Islet precursor cell (in vitro differentiated cells): ENCODE measurements around the gene IL17RD.

Experiments used
- DNase-seq: peaks from one replicate; pipeline ENCODE4 v3.0.0-alpha.2; 2018

IL17RD gene

DNA sequence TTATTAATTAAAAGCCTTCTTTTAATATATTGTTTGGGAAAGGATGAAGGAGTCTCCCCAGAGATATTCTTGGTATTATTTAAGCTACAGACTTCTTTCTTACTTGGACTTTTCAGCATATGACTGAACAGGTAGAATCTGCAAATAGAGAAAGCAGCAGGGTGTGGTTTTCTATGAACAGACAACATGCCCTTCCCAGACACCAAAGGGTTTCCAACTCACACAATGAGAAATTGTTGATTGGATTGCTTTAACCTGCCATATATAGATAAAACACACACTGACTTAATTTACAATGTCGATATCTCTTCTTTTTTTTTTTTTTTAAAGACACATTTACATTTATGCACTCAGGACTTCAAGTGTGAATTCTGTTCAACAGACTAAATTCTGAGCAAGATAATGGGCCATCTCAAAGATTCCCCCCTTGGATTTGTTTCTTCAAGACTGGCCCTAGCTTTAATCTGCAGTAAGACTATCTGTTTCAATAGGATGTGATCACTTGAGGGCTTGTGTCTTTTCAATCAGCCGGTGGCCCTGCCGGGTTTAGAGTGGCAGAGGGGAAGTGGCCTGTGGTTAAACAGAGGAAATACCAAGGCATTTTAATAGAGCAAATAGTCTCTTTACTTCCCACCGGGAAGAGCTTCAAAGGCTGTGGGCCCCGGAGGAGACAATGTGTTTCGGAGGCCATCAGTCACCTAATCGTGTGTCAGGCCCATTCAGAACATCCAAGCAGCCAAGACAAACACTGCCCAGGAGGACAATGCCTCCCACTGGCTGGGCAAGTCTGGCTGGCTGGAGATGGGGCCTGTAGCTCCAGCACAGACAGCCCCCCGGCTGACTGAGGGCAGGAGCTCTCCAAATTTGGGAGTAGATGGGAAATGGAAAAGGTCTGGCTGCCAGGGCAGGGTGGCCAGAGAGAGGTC lies 6.1 kb downstream of the IL17RD start:
- DNase-seq, result peak; percentile 94

DNA sequence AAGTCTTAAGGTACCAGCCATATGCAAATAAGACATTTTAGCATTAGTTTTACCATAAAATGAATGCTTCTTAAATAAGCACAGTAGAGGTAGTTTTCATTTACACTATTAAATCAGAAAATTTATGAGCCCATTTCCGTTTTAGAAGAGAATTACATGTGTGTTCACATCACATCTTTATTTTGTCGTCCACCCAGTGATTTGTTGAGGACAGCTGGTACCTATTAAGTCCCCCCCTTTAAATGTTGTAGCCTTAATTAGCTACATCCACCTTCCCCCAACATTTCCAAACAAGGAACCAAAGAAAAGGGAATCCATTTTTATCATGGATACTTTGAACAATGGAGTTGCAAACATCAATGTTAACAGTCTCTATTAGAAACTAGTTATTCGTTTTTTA lies 6.8 kb downstream of the IL17RD start:
- DNase-seq, result no peak

DNA sequence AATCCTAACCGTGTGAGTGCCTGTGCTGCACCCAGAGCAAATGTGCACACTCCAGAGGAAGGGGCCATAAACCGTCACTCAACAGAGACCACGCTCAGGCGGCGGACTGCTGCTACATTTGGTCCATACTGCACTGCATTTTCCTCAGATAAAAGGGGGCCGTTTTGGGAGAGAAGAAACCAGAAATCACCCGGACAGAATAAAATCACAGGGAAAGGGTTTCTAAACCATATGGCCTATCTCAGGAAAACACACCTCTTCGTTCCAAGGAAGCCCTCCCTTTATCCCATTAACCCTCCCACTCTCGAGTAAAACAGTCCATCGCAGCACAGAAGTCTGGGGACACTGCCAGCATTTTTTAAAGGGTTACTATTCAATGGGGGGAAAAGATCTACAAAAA lies 7.6 kb downstream of the IL17RD start:
- DNase-seq, result no peak

DNA sequence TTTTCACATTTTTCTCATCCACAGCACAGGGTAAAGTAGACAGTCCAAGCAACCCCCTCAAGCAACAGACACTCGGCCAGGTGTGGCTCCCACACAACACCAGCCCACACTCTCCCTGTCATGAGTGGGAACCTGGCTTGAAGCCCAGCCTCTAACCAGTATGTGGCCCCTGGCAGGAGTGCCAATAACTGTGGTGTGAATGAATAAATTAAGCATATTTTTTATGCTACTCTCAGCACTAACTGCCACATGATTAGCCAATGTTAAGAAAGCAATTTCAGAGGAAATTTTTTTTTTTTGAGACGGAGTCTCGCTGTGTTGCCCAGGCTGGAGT lies 9.9 kb downstream of the IL17RD start:
- DNase-seq, result no peak

DNA sequence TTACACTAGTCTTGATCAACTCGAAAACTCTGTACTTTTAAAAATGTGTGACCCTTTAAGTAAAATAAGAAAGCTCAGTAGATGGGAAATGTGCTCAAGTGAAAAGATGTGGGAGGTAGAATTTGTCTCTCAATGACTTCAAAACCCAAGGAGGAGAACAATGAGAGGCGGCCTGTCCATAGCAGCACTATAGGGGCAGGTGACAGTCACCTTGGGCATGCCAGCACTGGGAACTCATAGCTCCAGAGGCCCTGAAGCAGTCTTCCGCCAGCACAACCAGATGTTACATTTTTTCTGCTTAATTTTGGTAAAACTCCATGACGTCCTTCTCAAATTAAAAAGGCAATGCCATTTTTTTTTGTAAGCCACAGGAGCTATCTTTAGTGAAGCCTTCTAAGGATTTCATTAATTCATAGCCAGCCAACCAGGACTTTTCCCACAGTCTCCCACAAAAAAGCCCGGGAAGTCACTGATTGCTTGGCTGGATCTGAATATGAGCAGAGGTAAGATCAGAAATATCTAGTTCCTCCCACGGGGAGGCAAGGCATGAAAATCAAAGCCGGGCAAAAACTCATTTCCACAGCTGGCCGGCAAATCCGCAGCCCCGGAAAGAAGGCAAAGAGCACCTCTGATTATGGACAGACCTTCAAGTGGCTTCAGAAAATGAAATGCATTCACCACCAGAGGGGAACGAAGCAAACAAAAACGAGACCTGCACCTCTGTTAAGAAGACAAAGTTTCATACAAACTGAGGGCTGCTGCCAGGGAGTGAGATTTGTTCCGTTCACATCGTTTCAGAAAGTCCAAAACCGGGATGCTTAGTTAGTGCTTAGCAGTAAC lies 10.5 kb downstream of the IL17RD start:
- no peak for DNase-seq

DNA sequence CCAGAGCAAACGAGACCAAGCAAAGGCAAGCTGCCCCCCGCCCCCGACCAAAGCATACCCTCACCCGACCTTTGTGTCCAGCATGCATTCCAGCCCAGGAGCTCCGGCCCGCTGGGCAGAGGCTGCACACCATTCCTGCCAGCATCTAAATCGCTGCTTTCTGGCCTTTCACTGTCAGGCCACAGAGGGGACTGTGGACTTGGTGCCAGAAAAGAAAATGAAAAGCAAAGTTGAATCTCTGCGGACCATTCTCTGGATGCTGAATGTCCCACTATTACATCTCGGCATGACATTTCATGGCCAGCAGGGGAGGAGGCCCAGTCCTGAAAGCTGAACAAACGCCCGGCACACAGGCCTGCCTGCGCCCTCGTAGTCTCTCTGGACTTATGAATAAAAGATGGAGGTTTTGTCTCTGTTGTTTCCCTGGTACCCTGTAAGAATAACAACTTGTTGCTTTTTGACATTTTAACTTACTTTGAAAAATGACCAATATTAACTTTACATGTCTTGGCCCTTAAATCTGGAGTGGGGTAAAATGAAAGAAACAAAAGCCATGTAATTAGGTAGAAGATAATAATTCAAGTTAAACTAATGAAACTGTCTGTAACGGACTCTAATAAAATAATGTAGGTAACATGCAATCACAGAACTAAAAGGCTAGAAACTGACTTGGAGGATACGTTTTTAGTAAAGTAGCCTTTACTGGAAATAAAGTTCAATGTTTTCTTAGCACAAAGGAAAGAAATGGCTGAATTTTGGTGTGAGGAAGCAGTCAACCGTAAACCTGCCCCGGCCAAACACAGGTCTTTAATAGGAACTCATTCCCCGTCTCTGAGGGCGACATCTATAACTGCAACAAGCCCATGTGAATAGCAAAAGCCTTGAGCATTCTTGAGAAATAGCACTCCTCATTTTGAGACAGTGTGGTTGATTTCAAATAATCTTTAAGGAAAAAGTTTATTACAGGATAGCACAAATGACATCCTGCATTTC lies 12.7 kb downstream of the IL17RD start:
- DNase-seq, result no peak

DNA sequence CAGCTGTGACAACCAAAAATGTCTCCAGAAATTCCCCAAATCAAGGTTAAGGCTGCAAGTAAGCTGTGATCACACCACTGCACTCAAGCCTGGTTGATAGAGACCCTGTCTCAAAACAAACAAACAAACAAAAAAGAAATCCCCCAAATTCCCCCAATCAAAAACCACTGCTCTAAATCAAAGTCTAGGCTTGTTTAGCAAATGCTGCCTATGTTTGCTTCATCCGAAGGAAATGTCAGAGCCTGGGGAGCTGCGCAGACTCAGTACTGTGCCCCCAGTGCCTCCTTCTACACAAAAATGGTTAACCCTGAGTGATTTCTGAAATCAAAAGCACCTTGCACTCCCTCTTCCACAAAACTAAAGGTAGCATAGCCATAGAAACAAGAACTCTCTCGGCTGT lies 13.4 kb downstream of the IL17RD start:
- DNase-seq, result no peak

DNA sequence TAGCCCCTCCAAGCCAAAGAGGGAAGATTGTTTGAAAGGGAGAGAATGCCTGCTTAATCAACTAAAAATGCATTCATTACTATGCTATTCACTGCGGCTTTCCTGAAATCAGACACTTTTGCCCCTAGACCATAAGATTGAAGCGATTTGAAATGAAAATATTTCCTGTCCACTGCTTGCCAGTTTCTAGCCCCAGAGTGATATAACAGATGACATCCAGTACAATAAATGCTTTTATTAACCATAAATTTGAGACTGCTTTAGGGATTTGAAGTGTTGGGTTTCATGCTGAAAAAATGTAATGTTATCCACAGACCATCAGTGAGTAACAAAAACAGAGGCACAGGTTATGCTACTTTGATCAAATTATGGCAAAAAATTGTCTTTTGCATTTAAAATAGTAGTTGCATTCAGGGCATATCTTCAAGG lies 14.1 kb downstream of the IL17RD start:
- no peak for DNase-seq

DNA sequence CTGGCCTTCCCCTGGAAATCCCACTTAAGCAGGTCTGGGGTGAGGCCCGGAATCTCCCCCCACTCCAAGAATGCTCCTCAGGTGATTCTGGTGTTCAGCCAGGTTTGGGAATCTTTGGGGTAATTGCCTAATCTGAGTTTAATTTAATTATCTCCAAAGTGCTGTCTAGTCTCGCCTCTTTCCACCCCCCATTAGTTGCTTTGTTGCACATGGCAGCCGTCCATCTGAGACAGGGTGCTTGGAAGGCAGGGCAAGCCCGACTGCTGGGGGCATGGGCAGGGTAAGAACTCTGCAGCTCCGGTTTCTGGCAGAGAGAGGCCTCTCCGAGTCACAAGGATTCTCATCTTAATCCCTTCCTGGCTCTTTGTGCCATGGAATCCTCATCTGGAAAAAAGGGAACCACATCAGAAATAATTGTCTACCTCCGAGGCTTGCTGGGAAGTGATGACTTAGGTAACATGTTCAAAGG lies 15.0 kb downstream of the IL17RD start:
- DNase-seq, result no peak

DNA sequence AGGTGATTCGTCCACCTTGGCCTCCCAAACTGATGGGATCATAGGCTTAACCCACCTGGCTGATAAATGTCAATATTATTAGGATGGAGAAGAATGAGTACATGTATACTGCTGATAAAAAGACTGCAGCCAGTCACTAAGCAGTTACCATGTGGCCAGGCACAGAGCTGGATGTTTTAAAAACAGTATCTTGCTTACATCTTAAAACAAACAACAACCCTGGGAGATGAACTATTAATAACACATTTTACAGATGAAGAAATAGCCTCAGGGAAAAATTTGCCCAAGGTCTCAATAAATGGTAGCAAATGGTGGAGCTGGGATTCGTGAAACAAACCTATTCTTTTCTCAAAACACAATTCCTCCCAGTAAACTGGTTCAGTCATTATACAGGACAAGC lies 18.1 kb downstream of the IL17RD start:
- DNase-seq, result no peak

DNA sequence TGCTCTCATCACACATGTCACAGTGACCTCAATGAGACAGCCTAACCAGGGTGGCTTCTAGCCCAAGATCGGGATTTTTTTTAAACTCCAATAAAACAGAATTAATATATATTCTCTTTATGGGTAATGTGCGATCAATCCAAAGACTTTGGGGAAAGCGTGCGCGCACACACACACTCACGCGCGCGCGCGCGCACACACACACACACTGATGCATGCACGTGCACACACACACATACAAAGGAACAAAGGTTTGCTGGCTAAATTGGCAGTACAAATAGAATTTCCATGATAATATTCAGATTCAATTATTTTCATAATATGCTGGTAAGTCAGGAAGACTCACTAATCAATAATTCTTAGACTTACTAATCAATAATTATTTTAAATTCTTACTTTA lies 19.3 kb downstream of the IL17RD start:
- peak; percentile 9 for DNase-seq

DNA sequence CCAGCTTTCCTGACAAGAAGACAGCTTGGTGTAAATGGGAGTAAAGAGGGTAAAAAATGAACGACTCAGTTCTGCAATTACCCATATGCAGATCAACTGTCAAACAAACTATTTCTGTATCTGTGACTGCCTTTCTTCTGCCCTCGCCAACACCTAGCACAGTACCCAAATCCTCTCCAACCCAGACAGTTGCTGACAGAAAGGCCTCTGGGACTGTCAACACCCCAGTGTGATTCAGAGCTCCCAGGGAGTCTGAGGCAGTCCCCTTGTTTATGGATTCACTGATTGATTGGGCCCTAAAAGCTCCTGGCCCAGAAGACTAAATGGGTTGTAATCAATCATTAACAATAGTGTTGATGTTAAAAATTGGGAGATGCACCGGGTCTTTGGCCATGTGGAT lies 20.2 kb downstream of the IL17RD start:
- peak; percentile 52 for DNase-seq

DNA sequence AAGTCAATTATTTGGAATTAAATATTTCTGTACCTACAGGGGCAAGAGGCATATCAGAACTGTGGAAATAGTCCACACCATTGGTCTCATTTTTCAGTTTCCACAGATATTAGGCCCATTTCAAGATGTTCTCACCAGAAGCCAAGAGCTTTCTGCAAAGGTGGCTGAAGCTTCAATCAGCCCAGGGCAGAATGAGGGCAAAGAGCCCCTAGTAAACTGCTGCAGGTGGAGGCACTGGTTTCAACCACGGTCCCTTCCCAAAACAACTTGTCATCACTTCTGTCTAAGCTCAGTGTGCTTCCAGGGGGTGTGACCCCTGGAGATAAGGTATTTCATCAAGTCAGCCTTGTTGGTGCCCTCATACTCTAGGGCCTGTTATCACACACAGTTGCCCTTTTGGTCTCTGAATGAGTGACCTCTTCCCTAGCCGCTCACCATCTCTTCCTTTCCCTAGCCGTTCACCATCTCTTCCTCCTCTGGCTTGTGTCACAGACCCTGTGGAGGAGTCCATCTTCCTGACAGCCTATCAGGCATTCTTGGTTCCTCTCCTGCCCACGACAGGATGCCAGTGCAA lies 21.2 kb downstream of the IL17RD start:
- peak; percentile 48 for DNase-seq

DNA sequence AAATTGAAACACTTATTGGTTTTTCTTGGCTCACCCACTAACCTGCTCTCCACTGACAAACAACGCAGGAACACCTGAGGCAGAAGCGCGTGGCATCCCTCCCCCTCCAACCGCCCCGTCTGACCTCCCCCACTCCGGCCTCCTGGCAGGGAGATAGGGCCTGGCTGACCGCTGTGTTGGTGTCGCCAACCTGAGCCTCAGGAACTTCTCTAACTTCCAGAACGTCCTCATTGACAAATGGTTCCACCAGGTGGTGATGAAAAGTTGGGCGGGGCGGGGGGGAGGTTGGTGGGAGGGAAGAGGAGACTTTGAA lies 22.8 kb downstream of the IL17RD start:
- DNase-seq, result no peak

DNA sequence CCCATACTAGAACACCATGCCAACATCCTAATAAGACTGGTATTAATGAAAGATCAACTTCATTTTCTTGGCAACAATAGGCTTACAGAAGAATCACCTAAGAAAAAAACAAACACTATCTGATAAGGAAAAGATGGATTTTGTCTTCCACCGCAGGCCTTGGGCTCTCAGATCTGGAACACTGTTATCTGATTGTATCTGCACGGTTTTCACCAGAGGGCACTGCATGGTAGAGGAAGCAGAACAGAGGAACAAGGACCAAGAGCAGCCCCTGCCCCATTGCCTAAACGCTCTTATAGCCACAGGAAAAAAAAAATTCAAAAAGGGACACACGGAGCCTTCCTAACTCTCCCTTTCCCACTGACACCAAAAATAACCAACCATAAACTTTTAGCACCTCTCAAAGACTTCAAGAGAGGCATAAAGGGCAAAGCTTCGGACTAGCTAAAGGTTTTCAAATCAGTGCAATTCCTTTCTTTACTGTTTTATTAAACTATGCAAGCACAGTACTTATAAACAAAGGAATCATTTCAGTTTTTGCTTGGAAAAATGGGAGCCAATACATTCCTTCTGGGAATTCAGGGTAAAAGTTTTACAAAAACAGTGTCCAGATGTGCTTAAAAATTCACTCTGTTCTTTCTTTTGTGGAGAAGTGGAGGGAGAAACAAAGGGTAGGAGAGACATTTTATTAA lies 23.3 kb downstream of the IL17RD start:
- DNase-seq, result no peak

DNA sequence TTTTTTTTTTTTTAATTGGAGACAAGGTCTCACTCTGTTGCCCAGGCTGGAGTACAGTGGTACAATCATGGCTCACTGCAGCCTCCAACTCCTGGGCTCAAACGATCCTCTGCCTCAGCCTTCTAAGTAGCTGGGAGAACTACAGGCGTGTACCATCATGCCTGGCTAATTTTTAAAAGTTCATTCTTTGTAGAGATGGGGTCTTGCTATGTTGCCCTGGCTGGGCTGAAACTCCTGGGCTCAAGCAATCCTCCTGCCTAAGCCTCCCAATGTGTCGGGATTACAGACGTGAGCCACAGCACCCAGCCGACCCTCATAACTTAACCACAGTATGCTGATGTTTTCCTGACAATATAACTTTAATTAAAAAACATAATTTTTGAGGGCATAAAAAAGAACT lies 24.3 kb downstream of the IL17RD start:
- DNase-seq, result no peak

DNA sequence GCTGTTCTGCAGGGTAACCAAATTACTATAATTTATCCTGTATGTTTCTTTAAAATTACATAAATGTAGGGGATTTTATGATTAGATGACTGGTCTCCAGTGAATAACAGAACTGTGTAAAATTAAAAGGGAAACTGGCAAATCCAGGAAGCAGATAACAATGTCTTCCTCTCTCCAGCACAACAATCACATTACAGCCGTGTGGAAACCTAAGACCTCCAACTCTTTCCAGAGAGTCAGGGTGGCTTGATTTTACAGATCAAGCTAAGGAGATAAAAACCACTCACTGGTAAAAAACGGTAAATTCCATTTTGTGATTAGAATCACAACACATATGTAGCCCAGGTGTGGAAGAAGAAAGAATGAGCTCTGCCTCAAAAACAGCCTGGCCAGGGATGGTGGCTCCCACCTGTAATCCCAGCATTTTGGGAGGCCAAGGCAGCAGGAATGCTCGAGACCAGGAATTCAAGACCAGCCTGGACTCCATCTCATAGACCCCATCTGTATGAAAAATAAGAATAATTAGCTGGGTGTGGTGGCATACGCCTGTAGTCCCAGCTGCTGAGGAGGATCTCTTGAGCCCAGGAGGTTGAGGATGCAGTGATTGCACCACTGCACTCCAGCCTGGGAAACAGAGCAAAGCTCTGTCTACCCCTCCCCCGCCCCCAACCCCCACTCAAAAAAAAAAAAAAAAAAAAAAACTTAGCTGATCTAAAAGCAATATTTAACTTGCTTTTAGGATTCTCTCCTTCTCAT lies 29.0 kb downstream of the IL17RD start:
- no peak for DNase-seq

DNA sequence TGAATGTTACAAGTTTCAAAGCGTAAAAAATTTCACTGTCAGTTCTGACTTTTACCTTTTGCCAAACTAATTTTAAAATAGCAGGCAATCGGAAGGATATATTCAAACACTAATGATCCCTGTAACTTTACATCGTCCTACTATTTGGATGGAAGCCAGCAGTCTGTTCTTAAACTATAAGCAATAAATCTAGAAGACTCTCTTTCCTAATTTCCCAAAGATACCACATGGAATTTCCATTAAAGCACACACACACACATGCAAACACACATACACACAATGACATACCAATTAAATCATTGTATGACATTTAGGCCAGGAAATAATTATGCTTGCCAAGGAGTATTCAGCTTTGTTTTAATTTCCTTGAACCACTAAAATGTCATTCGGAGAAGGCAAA lies 32.0 kb downstream of the IL17RD start:
- DNase-seq, result no peak

DNA sequence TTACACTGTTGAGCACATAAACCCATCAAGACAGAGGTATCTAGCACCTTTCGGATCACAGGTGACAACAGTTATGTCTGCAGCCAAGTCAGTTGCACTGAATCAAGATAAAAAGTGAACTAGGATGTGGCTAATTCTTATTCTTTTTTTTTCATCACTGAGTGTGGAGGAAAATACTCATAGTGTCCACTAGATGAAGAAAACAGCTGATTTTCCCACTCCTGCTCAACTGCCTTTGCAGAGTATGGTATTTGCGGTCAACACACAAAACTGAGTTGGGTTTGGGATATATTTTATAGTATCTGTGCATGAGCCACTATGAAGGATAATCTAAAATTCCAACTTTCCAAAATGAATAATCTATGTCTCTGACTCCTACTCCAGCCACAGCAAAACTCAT lies 32.5 kb downstream of the IL17RD start:
- no peak for DNase-seq

DNA sequence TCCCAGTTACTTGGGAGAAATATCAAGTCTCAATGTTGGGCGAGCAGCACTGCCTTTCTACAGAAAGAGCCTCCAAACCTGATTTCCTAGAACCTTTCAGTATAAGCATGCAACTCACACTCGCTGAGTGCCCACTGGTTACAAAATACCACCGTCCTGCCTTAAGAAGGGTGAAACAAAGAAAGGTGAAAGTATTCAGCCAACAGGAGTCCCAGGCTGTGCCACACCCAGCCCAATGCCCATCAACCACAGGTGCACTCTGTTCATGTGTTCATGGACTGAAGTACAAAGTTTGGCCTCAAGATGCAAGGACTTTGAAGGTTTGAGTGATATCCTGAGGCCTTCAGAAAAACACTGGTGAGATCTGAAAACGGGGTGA lies 34.0 kb downstream of the IL17RD start:
- DNase-seq, result peak; percentile 45

DNA sequence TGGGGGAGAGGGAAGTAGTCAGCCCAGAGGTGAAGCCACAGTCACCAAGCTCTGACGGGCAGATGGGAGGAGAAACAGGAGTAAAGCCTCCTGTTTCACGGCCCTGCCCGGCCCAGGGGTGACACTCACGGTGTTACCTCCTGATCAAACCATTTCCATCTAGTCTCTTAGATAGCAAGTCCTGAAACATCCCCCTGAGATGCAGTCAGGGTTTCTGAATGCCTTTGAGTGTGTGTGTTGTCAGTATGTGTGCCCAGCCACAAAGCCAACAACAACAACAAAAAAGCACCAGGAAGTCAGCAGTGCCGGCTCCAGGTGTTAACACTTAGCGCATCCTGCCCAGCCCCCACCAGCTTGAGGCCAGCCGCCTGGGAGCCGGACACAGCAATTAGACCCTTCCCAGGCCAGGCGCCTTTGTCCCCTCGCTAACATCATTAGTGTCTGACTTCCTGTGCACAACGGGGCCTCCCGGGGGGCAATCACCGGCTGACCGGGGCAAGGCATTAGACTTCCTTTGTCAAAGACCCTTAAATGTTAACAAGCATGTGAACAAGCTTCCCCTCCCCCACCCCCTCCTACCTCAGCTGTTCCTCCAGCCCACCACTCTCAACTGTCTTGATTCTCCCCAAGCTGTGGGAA lies 34.5 kb downstream of the IL17RD start:
- DNase-seq, result peak; percentile 89
